CD4-positive, alpha-beta T cell (primary cell): Measurements from ENCODE around the gene ADISSP. TPM values are rescaled to one million over a fixed set of nuclear protein-coding genes. Genes with fewer than 3 reads are reported as not detected.
A peak's percentile ranks its signal among the peaks of the same experiment; 100 is the strongest.

Source experiments
- ATAC-seq: fragments of 200-7000 bp; cut with Tn5 transposase; one replicate; pipeline ENCODE4 v1.10.0; 2022; ENCODE audit warnings: mild to moderate bottlenecking; ENCODE audit not compliant: poor library complexity
- CTCF ChIA-PET: fragments of 350-600 bp; sonication (Branson Sonifier 250); formaldehyde crosslinking; loops from one replicate; lab custom pipeline; 2021; ENCODE audit warnings: antibody characterized with exemption, inconsistent platforms; lab: Charles Lee
- POLR2A ChIA-PET: fragments of 350-600 bp; sonication (Branson Sonifier 250); formaldehyde crosslinking; loops from one replicate; lab custom pipeline; 2021; ENCODE audit warnings: antibody characterized with exemption, inconsistent platforms; lab: Charles Lee
- DNase-seq, 14 experiments: peaks; one replicate each; pipeline ENCODE4 v3.0.0-alpha.2; 2013 to 2020; ENCODE audit warnings: mixed read lengths in 2 of 14
- H3K27ac ChIP-seq, 2 donors: one replicate each; pipeline versions ENCODE4 v1.5.1 to v1.7.0; 2013; ENCODE audit warnings: low read length in 2 of 2, low read depth in 1 of 2, mild to moderate bottlenecking in 1 of 2
- H3K27me3 ChIP-seq, 2 experiments: 1 replicate in 1 of 2; 2 replicates in 1 of 2; pipeline versions ENCODE4 v1.6.1 to v1.7.0; 2013; ENCODE audit warnings: low read length in 2 of 2, control low read depth in 1 of 2, mild to moderate bottlenecking in 1 of 2, moderate library complexity in 1 of 2; ENCODE audit not compliant: insufficient read depth in 2 of 2, control insufficient read depth in 1 of 2
- H3K36me3 ChIP-seq: one replicate; pipeline ENCODE4 v1.6.1; 2013; ENCODE audit warnings: low read length, control low read depth; ENCODE audit not compliant: insufficient read depth
- H3K4me1 ChIP-seq: one replicate; pipeline ENCODE4 v1.6.1; 2013; ENCODE audit warnings: low read length, control low read depth; ENCODE audit not compliant: insufficient read depth
- H3K4me3 ChIP-seq: one replicate; pipeline ENCODE4 v1.5.1; 2013; ENCODE audit warnings: mild to moderate bottlenecking, low read length, moderate library complexity
- H3K9me3 ChIP-seq, 2 experiments: 1 replicate in 1 of 2; 2 replicates in 1 of 2; pipeline versions ENCODE4 v1.6.1 to v1.7.0; 2013; ENCODE audit warnings: low read length in 2 of 2, mild to moderate bottlenecking in 2 of 2, control low read depth in 1 of 2, moderate library complexity in 1 of 2; ENCODE audit not compliant: control insufficient read depth in 1 of 2, insufficient read depth in 1 of 2
- H3K27ac Mint-ChIP-seq: one replicate; pipeline ENCODE4 v1.8.0; 2020; ENCODE audit warnings: mixed read lengths
- H3K27me3 Mint-ChIP-seq: one replicate; pipeline ENCODE4 v1.8.0; 2021; ENCODE audit warnings: mixed read lengths
- H3K36me3 Mint-ChIP-seq: one replicate; pipeline ENCODE4 v1.8.0; 2021; ENCODE audit warnings: low read depth, mixed read lengths
- H3K4me1 Mint-ChIP-seq: one replicate; pipeline ENCODE4 v1.8.0; 2021; ENCODE audit warnings: low read depth, mixed read lengths
- H3K4me3 Mint-ChIP-seq: one replicate; pipeline ENCODE4 v1.8.0; 2020; ENCODE audit warnings: mild to moderate bottlenecking, mixed read lengths
- H3K9me3 Mint-ChIP-seq: one replicate; pipeline ENCODE4 v1.8.0; 2020; ENCODE audit warnings: mixed read lengths
- intact Hi-C, 2 experiments: fragments of 100-400 bp; cut with DNase I in 1 of 2; cut with micrococcal nuclease in 1 of 2; formaldehyde crosslinking; loops; one replicate each; pipeline versions ENCODE4 v1.15.1 to v1.9.0; 2023 to 2025; cut with DNase I, micrococcal nuclease
- total RNA-seq, 174 experiments: library from RNA in 2 of 174; stranded (reverse) in 2 of 174; gene quantifications; one replicate each; pipeline ENCODE4 v1.2.3 and lab custom pipeline; 2021 to 2026
- TF ChIP-seq, protein P1 (sequence below): fragments of 200-600 bp; IDR thresholded peaks from one replicate; pipeline ENCODE4 v1.8.0; 2022; ENCODE audit warnings: antibody characterized with exemption, mild to moderate bottlenecking

The ADISSP gene
- total RNA-seq, 2 experiments from 2014 or later, result 11.2 to 11.6 TPM

DNA sequence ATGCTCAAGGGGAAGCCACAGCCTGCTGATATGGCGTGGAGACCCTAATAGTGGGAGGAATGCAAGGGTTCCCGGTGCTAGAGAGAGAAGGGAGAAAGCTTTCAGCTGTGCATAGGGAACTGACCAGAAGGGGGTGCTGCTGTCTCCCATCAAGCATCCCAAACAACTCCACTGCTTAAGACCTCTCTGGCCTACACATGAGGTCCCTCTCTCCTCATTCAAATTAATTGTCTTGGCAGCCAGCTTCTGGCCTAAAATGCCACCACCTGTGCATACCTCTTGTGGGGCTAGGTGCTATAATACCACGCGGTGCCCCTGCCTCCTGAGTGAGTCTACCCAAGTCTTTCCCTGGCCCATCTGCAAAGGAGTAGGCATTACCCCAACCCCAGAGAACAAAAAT is 14.5 kb downstream of the ADISSP start:
- Histone ChIP-seq H3K4me1 (peaks cover 13% of the 10 kb centered on the region), H3K27ac (no peak overlapping the region), H3K4me3 (no peak overlapping the region), H3K9me3 (no peaks in the 10 kb centered on the region), H3K36me3 (peaks cover 6% of the 10 kb centered on the region), H3K27me3 (peaks cover 0 to 9% of the 10 kb centered on the region in 2 experiments)
- H3K27me3 Mint-ChIP-seq, result no peaks in the 10 kb centered on the region
- TF ChIP-seq, protein P1, sequence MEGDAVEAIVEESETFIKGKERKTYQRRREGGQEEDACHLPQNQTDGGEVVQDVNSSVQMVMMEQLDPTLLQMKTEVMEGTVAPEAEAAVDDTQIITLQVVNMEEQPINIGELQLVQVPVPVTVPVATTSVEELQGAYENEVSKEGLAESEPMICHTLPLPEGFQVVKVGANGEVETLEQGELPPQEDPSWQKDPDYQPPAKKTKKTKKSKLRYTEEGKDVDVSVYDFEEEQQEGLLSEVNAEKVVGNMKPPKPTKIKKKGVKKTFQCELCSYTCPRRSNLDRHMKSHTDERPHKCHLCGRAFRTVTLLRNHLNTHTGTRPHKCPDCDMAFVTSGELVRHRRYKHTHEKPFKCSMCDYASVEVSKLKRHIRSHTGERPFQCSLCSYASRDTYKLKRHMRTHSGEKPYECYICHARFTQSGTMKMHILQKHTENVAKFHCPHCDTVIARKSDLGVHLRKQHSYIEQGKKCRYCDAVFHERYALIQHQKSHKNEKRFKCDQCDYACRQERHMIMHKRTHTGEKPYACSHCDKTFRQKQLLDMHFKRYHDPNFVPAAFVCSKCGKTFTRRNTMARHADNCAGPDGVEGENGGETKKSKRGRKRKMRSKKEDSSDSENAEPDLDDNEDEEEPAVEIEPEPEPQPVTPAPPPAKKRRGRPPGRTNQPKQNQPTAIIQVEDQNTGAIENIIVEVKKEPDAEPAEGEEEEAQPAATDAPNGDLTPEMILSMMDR, result peak; percentile 60
- ATAC-seq (peak; percentile 64), DNase-seq (peak; percentile 45 to 83 (median 56))
- intact Hi-C loops, result loop anchor here (1.0 to 5.0 kb wide), 5 partner anchors 15 to 264 kb away; partner anchors contain the start of genes AP5S1 (in 1 of the 2) and RNF24 (in 1 of the 2)
- peaks cover 22% of the 10 kb centered on the region for H3K36me3 Mint-ChIP-seq
- H3K4me1 Mint-ChIP-seq, result peaks cover 14% of the 10 kb centered on the region
- H3K9me3 Mint-ChIP-seq, result no peaks in the 10 kb centered on the region
- H3K4me3 Mint-ChIP-seq, result peak overlapping the region; percentile 92
- ChIA-PET CTCF (interaction anchor here (0.6 to 3.5 kb wide), 11 partner anchors 8 to 102 kb away, joined by 3 to 25 read pairs (median 3); partner anchors contain the start of genes ADISSP, AP5S1, CENPB and SPEF1), POLR2A (interaction anchor here (0.7 to 3.4 kb wide), 5 partner anchors 13 to 102 kb away, joined by 3 to 17 read pairs (median 3); partner anchors contain the start of genes ADISSP and AP5S1)
- peak overlapping the region; percentile 70 for H3K27ac Mint-ChIP-seq

DNA sequence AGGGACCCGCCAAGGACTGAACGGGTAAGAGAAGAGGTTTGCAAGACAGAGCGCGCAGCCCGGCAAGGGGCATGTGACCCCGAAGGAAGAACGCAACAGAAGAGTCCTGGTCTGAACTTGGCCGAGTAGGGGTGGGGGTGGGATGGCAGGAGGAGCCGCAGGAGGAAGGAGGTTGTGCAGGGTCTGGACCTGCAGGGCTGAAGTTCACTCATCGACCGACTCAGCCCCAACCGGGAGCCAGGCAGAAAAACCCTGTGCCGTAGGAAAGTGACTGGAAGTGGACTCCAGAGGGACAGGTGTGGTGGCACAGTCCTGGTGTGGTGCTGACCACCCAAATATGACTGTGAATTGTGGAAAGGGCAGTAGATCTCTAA is 15.2 kb downstream of the ADISSP start:
- intact Hi-C loops, result loop anchor here (2.0 to 5.0 kb wide), 2 partner anchors 68 to 265 kb away; partner anchors contain the start of genes AP5S1 (in 1 of the 2) and RNF24 (in 1 of the 2)
- ChIA-PET CTCF (interaction anchor here (0.7 to 3.5 kb wide), 10 partner anchors 7 to 103 kb away, joined by 3 to 25 read pairs (median 4); partner anchors contain the start of genes ADISSP, AP5S1, CENPB and SPEF1), POLR2A (interaction anchor here (1.0 to 3.4 kb wide), 4 partner anchors 16 to 102 kb away, joined by 3 to 17 read pairs (median 4); partner anchors contain the start of genes ADISSP and AP5S1)
- Histone ChIP-seq H3K36me3 (peaks cover 6% of the 10 kb centered on the region), H3K27ac (no peak overlapping the region), H3K4me3 (peak overlapping the region; percentile 20), H3K27me3 (peaks cover 0 to 14% of the 10 kb centered on the region in 2 experiments), H3K9me3 (no peaks in the 10 kb centered on the region), H3K4me1 (peaks cover 13% of the 10 kb centered on the region)
- H3K36me3 Mint-ChIP-seq, result peaks cover 21% of the 10 kb centered on the region
- TF ChIP-seq, protein P1, result no peak
- H3K4me3 Mint-ChIP-seq, result peak overlapping the region; percentile 92
- peaks cover 5% of the 10 kb centered on the region for H3K27me3 Mint-ChIP-seq
- DNase-seq (no peak), ATAC-seq (no peak)
- peaks cover 14% of the 10 kb centered on the region for H3K4me1 Mint-ChIP-seq
- H3K9me3 Mint-ChIP-seq, result no peaks in the 10 kb centered on the region
- peak overlapping the region; percentile 70 for H3K27ac Mint-ChIP-seq

DNA sequence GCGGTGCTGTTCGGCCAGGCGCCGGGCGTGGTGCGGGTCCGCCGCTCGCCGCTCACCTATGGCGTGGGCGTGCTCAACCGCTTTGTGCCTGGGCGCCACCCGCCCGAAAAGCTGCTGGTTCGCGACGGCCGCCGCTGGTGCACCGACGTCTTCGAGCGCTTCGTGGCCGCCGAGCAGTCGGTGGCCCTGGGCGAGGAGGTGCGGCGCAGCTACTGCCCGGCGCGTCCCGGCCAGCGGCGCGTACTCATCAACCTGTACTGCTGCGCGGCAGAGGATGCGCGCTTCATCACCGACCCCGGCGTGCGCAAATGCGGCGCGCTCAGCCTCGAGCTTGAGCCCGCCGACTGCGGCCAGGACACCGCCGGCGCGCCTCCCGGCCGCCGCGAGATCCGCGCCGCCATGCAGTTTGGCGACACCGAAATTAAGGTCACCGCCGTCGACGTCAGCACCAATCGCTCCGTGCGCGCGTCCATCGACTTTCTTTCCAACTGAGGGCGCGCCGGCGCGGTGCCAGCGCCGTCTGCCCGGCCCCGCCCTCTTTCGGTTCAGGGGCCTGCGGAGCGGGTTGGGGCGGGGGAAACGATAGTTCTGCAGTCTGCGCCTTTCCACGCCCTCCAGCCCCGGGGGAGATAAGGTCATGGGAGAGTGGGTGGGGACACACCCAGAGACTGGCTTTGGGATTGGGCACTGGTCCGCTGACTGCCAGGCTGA is 15.7 kb downstream of the ADISSP start:
- intact Hi-C loops, result loop anchor here (2.0 to 5.0 kb wide), 2 partner anchors 69 to 265 kb away; partner anchors contain the start of genes AP5S1 (in 1 of the 2) and RNF24 (in 1 of the 2)
- peak overlapping the region; percentile 20 for H3K4me3 ChIP-seq
- H3K27ac Mint-ChIP-seq, result peak overlapping the region; percentile 70
- H3K27me3 Mint-ChIP-seq, result peaks cover 6% of the 10 kb centered on the region
- peak in 13 of 14 experiments; percentile 20 to 77 (median 52) for DNase-seq
- no peaks in the 10 kb centered on the region for H3K9me3 ChIP-seq
- CTCF ChIA-PET, result interaction anchor here (1.5 to 3.5 kb wide), 3 partner anchors 16 to 103 kb away, joined by 7 to 25 read pairs (median 14); partner anchors contain the start of gene ADISSP
- TF ChIP-seq, protein P1, result no peak
- H3K4me1 Mint-ChIP-seq, result peaks cover 14% of the 10 kb centered on the region
- H3K36me3 ChIP-seq, result peaks cover 6% of the 10 kb centered on the region
- H3K4me3 Mint-ChIP-seq, result peak overlapping the region; percentile 92
- peaks cover 13% of the 10 kb centered on the region for H3K4me1 ChIP-seq
- H3K27me3 ChIP-seq, result peaks cover 0 to 14% of the 10 kb centered on the region in 2 experiments
- H3K27ac ChIP-seq, result no peak overlapping the region
- H3K36me3 Mint-ChIP-seq, result peaks cover 18% of the 10 kb centered on the region
- POLR2A ChIA-PET, result interaction anchor here (1.0 to 3.4 kb wide), 4 partner anchors 16 to 69 kb away, joined by 3 to 17 read pairs (median 7); partner anchors contain the start of genes ADISSP and AP5S1
- peak; percentile 76 for ATAC-seq
- no peaks in the 10 kb centered on the region for H3K9me3 Mint-ChIP-seq
